GM10248 (cell line): ENCODE measurements around the gene H6PD.

ENCODE experiments used
- CTCF ChIA-PET: fragments of 300-600 bp; sonication (Branson Sonifier 250); formaldehyde crosslinking; extraction: SDS; loops from one replicate; lab custom pipeline; 2021; ENCODE audit warnings: antibody characterized with exemption; lab: Yijun Ruan, JAX
- POLR2A ChIA-PET: fragments of 350-650 bp; sonication (Branson Sonifier 250); formaldehyde crosslinking; extraction: SDS; loops from one replicate; lab custom pipeline; 2020; ENCODE audit warnings: antibody characterized with exemption; lab: Yijun Ruan, JAX
- DNase-seq: peaks from one replicate; pipeline ENCODE4 v3.0.0; 2012; ENCODE audit errors: extremely low spot score
- TF ChIP-seq, protein P1 (sequence below): IDR thresholded peaks from 2 replicates; pipeline ENCODE4 v1.5.1; 2012; ENCODE audit warnings: mild to moderate bottlenecking, low read depth; ENCODE audit errors: extremely low read depth, missing control alignments, control extremely low read depth

The H6PD gene

GRCh38 chr1:9250411-9251381, 16.1 kb downstream of the H6PD start:
- DNase-seq = no peak
- POLR2A ChIA-PET = no interaction called here
- CTCF ChIA-PET = interaction anchor here (1.0 to 3.0 kb wide), 4 partner anchors 11 to 17 kb away, joined by 3 to 9 read pairs (median 4); partner anchors contain the start of gene H6PD
- TF ChIP-seq, protein P1, sequence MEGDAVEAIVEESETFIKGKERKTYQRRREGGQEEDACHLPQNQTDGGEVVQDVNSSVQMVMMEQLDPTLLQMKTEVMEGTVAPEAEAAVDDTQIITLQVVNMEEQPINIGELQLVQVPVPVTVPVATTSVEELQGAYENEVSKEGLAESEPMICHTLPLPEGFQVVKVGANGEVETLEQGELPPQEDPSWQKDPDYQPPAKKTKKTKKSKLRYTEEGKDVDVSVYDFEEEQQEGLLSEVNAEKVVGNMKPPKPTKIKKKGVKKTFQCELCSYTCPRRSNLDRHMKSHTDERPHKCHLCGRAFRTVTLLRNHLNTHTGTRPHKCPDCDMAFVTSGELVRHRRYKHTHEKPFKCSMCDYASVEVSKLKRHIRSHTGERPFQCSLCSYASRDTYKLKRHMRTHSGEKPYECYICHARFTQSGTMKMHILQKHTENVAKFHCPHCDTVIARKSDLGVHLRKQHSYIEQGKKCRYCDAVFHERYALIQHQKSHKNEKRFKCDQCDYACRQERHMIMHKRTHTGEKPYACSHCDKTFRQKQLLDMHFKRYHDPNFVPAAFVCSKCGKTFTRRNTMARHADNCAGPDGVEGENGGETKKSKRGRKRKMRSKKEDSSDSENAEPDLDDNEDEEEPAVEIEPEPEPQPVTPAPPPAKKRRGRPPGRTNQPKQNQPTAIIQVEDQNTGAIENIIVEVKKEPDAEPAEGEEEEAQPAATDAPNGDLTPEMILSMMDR = no peak

GRCh38 chr1:9251501-9251900, 16.9 kb downstream of the H6PD start:
- ChIA-PET CTCF (interaction anchor here (1.3 to 3.0 kb wide), 3 partner anchors 11 to 141 kb away, joined by 3 to 9 read pairs (median 5); partner anchors contain the start of gene H6PD), POLR2A (no interaction called here)
- TF ChIP-seq, protein P1 = no peak
- DNase-seq = no peak

DNA sequence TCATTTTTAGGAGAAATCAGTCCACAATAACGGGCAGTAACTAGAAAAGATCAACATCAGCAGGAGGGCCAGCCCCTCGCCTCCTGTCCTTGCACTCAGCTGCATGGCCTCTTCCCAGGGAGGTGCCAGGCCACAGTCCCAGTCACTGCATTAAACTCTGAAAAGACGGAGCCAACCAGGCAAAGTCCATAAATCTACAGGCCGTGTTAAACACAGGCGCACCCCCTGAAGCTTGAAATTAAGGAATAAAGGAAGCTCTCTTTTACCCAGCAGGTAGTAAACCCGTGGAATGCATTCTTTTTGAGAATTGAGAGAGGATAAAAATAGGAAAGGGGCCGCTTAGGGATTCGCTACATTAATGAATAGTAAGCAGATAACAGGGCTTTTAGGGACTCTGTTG, 18.4 kb downstream of the H6PD start:
- no peak for DNase-seq
- CTCF ChIA-PET = interaction anchor here (1.2 to 1.5 kb wide), 5 partner anchors 14 to 142 kb away, joined by 3 to 4 read pairs (median 3); partner anchors contain the start of gene H6PD
- POLR2A ChIA-PET = no interaction called here
- TF ChIP-seq, protein P1 = no peak

DNA sequence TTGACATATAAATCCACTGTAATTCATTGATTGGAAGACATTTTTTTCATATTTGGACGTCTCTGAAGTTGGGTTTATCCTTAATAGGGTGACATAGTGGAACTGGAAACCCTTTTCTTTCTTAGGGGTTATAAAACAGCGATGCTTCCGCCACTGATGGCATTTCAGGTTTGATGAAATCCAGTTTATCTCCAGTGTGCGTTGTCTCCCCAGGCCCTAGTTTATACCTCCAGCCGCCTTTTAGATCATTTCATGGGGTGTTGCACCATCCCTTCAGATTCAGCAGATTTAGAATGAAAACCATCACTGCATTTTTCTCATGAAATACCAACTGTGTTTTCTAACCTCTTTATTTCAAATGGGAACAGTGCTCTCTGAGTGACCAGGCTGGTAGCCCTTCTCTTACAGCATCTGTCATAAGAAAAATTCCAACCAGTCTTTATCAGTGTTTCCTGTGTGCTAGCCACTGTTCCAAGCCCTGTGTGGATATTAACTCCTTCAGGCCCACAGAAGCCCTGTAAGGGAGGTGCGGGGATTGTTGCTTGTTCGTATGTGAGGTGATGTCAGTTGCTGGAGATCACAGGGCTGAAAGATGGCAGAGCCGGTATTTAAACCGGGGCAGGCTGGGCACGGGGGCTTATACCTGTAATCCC, 19.0 kb downstream of the H6PD start:
- POLR2A ChIA-PET = no interaction called here
- DNase-seq = no peak
- TF ChIP-seq, protein P1 = no peak
- CTCF ChIA-PET = interaction anchor here (1.1 to 1.5 kb wide), 4 partner anchors 13 to 37 kb away, joined by 3 to 4 read pairs (median 3); no protein-coding TSS in a partner anchor

DNA sequence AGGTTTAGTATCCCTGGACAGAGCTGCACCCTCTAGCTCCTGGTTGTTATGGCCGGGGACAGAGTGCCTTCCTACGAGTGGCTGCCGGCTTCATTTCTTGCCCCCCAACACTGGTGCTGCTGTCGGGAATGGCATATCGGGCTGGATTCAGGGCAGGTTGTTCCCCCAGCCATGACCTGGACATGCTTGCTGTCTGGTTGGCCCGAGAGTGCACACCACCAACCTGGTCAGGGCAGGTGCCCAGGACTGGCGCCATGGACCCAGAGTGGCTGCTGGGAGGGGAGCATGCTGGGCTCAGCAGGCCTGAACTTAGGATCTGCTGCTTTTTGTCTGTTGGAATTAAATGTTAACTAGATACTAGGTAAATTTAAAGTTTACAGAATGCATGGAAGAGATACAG, 21.8 kb downstream of the H6PD start:
- ChIA-PET CTCF (interaction anchor here (1.2 to 2.6 kb wide), 4 partner anchors 11 to 199 kb away, joined by 4 to 8 read pairs (median 6); partner anchors contain the start of gene H6PD), POLR2A (no interaction called here)
- TF ChIP-seq, protein P1 = no peak
- DNase-seq = no peak

- CTCF ChIA-PET = interaction anchor here (1.2 to 2.6 kb wide), 2 partner anchors 9 to 253 kb away, joined by 4 to 7 read pairs; no protein-coding TSS in a partner anchor
- no peak for DNase-seq
- POLR2A ChIA-PET = no interaction called here
- TF ChIP-seq, protein P1 = no peak
Observed at GRCh38 chr1:9257851-9258250, 23.3 kb downstream of the H6PD start.
